ENCODE results near the gene FSCN2. TPM values are rescaled to one million over a fixed set of nuclear protein-coding genes. Genes with fewer than 3 reads are reported as not detected.

FSCN2 gene
- total RNA-seq, 1 donor from 2014 or later = 0.99 TPM

DNA sequence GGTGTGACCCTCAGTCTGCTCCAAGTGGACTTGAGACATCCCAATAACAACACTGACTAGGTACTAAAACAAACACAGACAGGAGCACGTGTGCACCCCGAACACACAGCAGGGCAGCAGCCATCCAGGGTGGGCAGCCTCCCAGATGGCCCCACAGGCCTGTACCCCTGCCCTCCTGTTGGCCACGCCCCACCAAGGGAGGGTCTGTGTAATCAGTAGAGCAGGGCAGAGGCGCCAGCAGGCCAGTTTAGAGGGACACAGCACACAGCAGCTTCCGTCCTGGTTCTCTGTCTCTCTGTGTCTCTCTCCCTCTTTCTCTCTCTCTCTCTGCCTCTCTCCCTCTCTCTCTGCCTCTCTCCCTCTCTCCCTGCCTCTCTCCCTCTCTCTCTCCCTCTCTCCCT is 37.0 kb upstream of the FSCN2 start:
- no peak for DNase-seq

DNA sequence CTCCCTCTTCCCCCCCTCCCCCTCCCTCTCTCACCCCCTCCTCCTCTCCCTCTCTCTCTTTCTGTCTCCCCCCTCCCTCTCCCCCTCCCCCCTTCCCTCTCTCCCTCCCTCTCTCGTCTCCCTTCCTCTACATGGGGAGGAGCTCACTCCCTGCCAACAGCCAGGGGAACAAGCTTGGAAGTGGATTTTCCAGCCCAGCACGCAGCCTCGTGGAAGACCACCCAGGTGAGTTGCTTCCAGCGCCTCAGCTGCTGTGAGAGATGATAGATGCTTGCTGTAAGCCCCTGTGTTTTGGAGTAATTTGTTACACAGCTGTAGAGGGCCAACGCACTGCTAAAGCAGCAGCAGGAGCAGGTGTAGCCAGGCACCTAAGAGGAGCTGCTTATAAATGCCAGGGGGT is 36.4 kb upstream of the FSCN2 start:
- no peak for DNase-seq

DNA sequence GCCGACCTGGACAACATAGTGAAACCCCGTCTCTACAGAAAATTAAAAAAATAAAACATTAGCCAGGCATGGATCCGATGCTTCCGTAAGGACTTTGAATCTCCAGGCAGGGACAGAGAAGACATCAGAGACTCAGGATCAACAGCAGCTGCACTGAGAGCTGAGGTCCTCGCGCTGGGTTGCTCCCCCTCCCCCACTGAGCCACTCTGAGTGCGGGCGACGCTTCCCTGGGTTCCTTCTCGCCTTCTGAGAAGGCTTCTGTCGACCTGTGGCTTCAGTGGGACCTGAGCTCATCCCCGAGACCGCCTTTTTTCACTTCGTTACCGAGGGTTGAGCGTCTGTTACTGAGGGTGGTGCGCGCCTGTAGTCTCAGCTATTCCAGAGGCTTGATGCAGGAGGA is 36.0 kb upstream of the FSCN2 start:
- DNase-seq = no peak

DNA sequence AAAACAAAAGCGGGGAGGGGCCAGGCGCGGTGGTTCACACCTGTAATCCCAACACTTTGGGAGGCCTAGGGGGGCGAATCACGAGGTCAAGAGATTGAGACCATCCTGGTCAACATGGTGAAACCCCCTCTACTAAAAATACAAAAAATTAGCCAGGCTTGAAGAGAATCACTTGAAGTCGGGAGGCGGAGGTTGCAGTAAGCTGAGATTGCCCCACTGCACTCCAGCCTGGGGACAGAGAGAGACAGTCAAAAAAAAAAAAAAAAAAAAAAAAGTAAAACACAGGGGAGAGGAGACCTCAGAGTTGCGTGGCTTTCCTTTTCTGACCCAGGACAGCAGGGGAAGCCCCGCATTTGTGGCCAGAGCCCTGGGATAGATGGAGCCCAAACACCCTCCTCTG is 35.5 kb upstream of the FSCN2 start:
- no peak for DNase-seq

DNA sequence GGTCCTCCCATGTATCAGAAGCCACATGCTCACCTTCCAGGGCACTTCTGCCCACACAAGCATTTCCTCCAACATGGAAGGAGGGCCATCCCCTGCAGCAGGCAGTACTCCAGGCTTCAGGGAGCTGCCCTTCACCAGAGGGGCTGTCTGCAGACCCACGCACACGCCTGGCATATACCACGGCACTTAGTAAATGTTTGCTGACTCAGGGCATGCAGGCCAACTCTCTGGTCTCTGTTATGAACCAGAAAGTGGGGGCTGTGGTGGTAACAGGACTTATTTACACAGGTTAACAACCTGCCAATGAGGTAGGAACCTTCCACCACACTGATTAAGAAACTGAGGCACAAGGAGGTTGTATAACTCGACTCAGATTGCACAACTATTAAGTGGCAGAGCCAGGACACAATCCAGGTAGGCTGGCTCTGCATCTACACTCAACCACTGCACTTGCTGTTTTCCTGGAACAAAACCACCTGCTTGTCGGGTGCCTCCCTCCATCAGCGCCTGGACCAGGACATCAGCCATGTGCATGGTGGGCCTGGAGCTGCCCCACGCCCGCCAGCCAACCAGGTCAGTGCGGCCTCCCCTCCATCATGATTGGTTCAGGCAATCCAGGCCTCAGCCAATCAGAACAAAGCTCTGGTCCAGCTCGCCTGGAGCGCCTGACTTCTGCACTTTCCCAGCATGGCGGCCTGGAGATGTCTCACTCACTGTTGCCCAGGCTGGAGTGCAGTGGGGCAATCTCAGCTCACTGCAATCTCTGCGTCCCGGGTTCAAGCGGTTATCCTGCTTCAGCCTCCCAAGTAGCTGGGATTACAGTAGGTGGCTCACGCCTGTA is 34.8 kb upstream of the FSCN2 start:
- DNase-seq = no peak

DNA sequence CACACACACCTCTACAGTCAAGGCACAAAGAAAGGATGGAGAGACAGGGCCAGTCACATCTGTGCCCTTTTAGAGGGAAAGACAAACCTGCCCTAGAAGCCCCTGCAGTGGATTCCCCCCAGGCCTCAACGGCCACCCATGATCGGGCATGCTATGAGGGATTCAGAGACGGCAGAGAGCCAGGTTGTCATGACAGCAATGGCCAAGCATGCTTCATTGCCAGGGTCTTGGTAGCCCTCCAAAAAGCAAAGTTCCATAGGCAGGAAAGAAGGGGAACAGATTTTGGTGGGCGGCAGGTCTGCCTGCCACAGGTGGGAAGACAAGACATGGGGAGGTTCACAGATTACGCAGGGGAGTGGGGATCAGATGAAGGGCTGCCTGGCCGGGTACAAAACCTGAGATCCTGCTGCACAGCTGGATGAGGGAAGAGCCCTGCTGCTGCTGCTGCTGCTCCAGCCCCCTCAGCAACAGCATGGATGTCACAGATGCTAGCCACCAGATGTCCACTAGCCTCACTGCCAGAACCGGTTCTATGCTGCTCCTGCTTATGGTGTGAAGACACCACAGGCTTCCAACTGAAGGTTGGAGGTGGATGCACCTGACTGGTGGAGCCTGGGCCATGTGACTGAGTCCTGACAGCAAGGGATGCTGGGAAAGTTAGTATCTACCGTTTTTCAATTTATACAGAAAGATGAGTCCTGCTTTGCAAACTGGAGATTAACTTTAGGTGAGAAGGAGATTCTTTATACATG is 33.4 kb upstream of the FSCN2 start:
- no peak for DNase-seq

DNA sequence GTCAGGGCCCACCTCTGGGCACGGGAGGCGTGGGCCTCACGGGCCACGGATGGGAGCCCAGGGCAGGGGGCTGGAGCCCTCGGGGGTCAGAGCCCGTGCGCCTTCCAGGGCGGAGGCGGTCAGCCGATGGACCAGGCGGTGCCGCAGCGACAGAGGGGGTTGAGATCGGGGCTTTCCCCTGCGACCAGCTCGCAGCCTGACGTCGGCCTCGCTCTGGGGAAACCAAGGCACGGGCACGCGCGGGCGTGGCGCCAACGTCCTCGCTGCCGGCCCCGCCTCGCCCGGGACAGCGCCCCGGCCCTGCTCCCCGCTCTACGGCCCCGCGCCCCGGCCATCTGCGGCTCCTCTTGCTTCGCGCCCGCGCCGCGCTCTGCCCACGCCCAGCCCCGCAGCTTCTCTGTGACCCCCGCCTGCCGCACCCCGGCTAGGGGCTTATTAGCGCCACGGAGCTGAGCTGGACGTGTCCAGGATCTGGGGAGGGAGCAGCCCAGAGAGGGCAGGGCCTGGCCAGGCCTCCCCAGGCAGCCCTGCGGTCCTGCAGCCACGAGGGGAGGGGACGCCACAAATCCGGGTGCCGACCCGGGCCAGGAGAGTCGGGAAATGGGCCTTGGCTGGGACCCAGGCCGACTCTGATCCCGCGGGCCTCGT is 29.1 kb upstream of the FSCN2 start:
- no peak for DNase-seq

DNA sequence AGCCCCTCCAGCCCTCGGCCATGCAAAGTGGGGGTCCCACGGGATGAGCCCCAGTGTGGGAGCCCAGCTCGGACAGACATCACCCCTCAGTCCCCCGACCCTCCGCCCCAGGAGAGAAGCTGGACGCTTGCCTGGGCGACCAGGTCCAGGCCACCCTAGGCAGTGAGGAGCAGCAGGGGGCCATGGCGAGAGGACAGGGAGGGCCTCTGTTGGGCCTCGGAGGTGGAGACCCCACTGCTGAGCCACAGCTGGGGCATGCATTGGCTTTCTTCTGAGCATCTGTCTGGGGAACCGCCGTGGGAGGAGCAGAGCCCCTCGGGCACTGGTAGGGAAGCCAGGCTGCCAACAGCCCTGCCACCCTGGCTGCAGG is 28.6 kb upstream of the FSCN2 start:
- no peak for DNase-seq

DNA sequence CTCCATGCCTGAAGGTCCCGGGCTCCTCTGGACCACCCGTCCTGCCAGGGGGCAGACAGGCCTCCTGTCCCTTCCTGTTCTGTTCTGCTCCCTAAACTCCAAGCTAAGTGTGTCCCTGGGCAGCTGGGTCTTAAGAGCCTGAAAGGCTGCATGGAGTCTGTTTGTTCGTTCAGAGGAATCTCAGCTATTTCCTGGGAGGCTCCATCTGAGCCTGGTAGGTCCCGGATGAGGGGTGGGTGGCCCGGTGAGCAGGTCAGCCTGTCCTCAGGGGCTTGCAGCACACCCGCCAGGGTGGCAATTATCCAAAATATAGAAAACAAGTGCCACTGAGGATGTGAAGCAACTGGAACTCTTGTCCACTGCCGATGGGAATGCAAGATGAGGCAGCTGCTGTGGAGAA is 28.1 kb upstream of the FSCN2 start:
- DNase-seq = no peak

DNA sequence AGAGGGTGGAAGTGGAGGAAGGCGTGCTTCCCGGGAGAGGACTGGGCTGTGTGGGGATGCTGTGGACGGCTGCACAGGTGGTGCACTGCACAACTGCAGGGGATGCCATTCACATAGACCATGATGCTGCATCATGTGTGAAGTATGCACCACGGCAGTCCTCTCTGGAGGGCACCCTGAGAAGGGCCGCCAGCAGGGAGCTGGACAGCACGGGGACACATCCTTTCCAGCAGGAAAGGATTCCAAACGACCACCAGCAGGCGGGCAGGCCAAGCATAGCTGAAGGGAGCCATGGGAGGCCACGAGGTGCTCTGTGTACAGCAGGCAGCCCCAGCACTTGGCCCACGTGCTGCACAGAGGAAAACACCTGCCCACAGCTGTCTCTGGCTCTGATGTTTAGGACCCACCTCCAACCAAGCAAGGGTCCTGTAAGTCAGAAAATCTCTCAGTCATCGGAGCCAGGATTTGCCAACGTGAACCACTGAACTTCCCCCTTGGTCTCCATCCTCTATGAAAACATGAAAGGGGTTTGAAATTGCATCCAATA is 25.6 kb upstream of the FSCN2 start:
- DNase-seq = no peak

DNA sequence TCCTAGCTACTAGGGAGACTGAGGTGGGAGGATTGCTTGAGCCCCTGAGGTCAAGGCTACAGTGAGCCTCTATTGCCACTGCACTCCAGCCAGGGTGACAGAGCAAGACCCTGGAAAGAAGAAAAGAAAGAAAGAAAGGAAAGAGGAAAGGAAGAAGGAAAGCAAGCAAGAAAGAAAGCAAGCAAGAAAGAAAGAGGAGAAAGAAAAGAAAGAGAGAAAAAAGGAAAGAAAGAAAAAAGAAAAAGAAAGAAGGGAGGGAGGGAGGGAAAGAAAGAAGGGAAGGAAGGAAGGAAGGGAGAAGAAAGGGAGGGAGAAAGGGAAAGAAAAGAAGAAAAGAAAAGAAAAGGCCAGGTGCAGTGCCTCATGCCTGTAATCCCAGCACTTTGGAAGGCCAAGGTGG is 24.6 kb upstream of the FSCN2 start:
- DNase-seq = no peak

DNA sequence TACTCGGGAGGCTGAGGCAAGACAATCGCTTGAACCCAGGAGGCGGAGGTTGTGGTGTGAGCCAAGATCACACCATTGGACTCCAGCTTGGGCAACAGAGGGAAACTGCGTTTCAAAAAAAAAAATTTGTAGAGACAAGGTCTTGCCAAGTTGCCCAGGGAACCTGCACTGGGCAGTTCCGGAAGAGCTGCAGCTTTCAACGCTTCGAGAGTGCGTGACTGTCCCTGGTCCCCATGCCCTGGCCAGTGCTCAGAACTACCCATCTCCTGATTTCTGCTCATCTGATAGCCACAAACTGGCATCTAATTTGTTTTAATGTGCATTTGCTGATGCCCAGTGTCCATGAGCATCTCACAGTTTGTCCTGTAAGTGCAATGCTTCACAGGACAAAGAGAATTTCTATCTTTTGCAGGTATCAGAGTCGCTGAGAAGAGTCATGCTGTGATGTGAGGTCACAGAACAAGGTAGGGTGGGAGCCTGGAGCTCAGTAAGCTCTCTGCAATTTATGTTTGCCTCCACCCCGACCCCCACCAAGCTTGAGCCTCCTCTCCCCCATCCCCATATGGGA is 19.5 kb upstream of the FSCN2 start:
- DNase-seq = no peak

DNA sequence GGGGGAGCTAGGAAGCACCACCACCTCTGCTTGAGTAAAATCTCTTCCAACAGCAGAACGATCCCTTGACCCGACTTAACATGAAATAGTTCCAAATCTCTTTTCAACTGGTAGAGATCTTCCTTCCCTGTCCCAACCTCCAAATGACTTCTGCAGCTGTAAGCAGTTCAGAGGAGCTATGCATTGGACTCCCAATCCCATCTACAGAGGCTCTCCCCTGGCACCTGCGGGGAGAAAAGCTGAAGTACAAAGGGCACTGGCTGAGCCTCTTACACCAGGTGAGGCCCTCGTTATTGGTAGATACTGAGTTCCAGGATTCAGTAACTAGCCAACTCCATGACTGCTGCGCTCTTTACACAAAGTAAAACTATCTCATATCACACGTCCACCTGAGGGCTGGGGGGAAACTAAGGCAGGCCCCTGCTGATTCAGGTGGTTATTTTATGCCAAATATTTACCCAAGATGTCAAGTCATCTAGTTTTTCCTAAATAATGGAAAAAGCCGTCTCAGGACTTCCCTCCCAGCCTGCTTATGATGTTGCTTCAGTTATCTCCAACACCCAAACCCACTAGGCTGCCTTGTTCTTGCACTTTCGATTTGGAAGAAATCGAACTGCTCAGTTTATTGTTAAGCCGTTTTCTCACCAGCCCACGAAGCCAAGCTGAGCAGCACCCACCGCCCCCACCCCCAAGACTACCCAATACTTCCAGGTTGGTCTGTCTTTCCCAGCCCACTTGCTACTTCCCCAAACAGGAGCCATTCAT is 18.8 kb upstream of the FSCN2 start:
- DNase-seq = no peak

DNA sequence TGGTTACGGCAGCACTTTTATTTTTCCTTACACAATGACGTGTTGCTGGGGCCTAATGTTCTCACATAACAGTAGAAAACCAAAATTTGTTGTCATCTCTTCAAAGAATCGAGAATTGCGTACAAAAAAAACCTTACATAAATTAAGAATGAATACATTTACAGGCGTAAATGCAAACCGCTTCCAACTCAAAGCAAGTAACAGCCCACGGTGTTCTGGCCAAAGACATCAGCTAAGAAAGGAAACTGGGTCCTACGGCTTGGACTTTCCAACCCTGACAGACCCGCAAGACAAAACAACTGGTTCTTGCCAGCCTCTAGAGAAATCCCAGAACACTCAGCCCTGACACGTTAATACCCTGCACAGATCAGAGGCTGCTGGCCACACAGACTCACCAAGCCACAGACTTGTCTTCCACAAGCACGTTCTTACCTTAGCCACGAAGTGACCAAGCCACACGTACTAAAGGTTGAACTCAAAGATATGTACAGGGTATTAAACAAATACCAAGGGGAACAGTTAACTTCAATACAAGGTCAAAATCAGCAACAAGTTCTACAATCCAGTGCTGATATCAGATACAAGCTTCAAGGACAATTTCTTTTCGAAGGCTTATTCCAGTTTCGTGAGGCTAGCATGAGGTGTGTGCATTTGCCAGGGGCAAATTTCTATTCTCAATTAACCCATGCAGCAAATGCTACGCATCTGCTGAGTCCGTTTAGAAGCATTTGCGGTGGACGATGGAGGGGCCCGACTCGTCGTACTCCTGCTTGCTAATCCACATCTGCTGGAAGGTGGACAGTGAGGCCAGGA is 18.0 kb upstream of the FSCN2 start:
- no peak for DNase-seq

DNA sequence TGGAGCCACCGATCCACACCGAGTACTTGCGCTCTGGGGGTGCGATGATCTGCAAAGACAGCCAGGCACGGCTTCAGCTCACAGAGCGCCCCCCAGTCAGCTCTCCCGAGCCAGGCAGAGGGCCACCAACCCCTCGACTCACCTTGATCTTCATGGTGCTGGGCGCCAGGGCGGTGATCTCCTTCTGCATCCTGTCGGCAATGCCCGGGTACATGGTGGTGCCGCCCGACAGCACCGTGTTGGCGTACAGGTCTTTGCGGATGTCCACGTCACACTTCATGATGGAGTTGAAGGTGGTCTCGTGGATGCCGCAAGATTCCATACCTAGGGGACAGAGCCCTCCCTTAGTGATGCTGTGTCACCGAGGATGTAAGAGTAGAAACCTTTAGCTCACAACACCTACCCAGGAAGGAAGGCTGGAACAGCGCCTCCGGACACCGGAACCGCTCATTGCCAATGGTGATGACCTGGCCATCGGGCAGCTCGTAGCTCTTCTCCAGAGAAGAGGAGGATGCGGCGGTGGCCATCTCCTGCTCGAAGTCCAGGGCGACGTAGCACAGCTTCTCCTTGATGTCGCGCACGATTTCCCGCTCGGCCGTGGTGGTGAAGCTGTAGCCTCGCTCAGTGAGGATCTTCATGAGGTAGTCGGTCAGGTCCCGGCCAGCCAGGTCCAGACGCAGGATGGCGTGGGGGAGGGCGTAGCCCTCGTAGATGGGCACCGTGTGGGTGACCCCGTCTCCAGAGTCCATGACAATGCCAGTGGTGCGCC is 17.2 kb upstream of the FSCN2 start:
- DNase-seq = no peak

DNA sequence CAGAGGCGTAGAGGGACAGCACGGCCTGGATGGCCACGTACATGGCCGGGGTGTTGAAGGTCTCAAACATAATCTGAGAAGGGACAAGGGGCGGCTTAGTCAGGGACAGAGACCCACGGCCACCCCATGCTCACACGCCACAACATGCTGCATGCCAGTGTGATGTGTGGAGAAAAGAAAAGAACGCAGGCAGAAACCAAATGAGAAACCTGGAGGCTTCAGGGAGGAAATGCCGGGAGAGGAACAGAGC is 16.7 kb upstream of the FSCN2 start:
- no peak for DNase-seq

DNA sequence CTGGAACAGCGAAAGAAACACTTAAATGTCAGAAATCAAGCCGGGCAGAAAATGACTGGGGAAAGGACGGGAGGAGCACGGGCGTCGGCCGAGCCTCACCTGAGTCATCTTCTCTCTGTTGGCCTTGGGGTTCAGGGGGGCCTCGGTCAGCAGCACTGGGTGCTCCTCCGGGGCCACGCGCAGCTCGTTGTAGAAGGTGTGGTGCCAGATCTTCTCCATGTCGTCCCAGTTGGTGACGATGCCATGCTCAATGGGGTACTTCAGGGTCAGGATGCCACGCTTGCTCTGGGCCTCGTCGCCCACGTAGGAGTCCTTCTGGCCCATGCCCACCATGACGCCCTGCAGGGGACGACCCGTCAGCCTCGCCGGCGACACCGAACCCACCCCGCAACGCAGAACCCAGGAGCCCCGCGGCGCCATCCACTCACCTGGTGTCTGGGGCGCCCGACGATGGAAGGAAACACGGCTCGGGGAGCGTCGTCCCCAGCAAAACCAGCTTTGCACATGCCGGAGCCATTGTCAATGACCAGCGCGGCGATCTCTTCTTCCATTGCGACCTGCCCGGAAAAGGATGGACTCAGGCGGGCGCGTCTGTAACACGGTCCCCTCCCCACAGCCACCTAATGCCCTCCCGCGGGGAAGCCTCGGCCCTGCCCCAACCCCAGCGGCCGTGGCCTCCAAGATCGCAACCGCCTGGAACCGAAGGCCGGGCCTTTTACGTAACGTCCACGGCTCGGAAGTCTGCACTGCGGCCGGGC is 16.2 kb upstream of the FSCN2 start:
- no peak for DNase-seq

DNA sequence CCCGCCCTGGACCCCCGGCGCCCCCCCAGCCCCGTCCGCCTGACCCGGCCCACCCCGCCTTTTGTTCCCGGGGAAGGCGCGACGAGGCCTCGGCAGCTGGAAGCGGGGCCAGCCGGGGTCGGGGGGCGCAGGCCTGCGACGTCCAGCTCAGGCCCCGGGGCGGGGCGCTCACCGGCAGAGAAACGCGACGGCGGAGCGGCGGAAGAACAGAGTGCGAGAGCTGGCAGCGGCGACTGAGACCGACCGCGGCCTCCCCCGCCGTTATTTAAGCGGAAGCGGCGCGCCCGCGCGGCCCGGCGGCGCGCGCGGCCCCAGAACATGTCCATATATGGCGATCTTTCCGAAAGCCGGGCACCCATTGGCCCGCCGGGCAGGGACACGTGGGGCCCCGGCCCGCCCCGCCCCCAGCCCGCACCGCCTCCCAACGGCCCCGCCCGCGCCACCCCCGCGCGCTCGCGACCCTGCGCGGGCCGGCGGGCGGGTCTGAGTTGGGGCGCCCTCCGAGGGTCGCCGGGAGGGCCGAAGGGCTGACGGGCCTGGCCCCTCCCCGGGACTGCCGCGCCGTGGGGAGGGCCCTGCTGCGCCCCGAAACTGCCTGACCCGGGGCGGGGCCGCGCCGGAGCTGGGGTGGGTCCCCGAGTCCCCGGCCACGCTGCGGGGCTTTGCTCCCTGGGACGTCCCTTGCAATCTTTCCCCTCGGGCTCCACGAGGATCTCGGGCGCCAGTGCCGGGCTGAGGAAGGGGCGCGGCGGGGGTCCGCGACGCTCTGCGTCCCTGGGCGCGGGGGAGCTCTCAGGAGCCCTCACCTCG is 15.4 kb upstream of the FSCN2 start, which contains the start of gene ACTG1:
ACTG1 (minus strand) TSS at position 238 of the 810 bp plus-strand sequence. CDS start 445 bp downstream, outside the sequence.
- DNase-seq = peak; percentile 89

DNA sequence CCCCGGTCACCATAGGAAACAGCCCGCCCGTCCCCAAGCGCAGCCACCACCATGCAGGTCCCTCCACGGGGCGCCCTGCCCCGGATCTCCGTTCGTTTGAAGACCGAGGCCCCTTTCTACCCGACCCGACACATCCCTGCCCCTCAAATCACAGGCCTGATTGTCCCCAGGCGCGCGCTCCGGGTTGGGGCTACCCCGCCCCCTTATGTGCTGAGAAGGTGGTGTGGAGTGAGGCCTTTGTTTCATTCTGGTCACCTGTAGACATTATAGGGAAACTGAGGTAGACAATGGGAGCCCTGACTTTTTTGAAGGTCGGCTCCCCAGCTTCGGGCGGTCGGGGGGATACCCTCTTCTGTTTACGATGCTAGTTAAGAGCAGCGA is 14.8 kb upstream of the FSCN2 start:
- DNase-seq = no peak
